ENCODE results near the gene CACNB4. TPM values are rescaled to one million over a fixed set of nuclear protein-coding genes. Genes with fewer than 3 reads are reported as not detected.
"Not testable (repeated sequence)": the region's sequence is repeated elsewhere in the genome, so short reads cannot be mapped to it uniquely, and the experiment has no call there.

The CACNB4 gene
- total RNA-seq, 1 donor from 2014 or later = 4.9 TPM

GRCh38 chr2:152126664-152127063, 27.8 kb upstream of the CACNB4 start:
- H3K4me3 ChIP-seq = no peak overlapping the region
- TF ChIP-seq POLR2A (IDR thresholded peaks at IDR 0.05) (no peak), POLR2AphosphoS5 (IDR thresholded peaks at IDR 0.05; ENCODE audit: insufficient read depth in 1 of 2, low read depth in 1 of 2) (no peak)
- TF ChIP-seq, protein P1, sequence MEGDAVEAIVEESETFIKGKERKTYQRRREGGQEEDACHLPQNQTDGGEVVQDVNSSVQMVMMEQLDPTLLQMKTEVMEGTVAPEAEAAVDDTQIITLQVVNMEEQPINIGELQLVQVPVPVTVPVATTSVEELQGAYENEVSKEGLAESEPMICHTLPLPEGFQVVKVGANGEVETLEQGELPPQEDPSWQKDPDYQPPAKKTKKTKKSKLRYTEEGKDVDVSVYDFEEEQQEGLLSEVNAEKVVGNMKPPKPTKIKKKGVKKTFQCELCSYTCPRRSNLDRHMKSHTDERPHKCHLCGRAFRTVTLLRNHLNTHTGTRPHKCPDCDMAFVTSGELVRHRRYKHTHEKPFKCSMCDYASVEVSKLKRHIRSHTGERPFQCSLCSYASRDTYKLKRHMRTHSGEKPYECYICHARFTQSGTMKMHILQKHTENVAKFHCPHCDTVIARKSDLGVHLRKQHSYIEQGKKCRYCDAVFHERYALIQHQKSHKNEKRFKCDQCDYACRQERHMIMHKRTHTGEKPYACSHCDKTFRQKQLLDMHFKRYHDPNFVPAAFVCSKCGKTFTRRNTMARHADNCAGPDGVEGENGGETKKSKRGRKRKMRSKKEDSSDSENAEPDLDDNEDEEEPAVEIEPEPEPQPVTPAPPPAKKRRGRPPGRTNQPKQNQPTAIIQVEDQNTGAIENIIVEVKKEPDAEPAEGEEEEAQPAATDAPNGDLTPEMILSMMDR (IDR thresholded peaks at IDR 0.05) = no peak
- no peaks in the 10 kb centered on the region for H3K9me3 ChIP-seq
- peaks cover 0 to 11% of the 10 kb centered on the region in 2 donors for H3K36me3 ChIP-seq
- no peaks in the 10 kb centered on the region for H3K27me3 ChIP-seq
- intact Hi-C loops (cut with DNase I) = no loop called here
- no peak overlapping the region for H3K27ac ChIP-seq
- no peak for DNase-seq (ENCODE audit: extremely low spot score in 2 of 2)
- no peaks in the 10 kb centered on the region for H3K4me1 ChIP-seq

DNA sequence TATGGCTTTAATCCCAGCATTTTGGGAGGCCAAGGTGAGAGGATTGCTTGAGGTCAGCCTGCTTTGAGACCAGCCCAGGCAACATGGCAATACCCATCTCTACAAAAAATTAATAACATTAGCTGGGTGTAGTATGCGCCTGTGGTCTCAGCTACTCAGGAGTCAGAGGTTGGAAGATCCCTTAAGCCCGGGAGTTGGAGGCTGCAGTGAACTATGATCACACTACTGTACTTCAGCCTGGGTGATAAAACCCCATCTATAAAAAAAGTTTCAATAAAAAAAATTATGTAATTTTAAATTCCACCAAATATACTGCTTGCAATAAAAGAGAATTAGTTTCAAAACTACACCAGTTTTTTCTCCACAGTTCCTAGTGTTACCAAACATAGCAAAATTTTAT, 23.3 kb upstream of the CACNB4 start:
- intact Hi-C loops (cut with DNase I) = no loop called here
- H3K4me3 ChIP-seq = no peak overlapping the region
- H3K4me1 ChIP-seq = no peaks in the 10 kb centered on the region
- no peaks in the 10 kb centered on the region for H3K27me3 ChIP-seq
- H3K36me3 ChIP-seq = peaks cover 0 to 16% of the 10 kb centered on the region in 2 donors
- no peak overlapping the region for H3K27ac ChIP-seq
- DNase-seq (ENCODE audit: extremely low spot score in 2 of 2) = no peak
- TF ChIP-seq POLR2A (IDR thresholded peaks at IDR 0.05) = no peak
- TF ChIP-seq, protein P1 (IDR thresholded peaks at IDR 0.05) = no peak
- TF ChIP-seq POLR2AphosphoS5 (IDR thresholded peaks at IDR 0.05; ENCODE audit: insufficient read depth in 1 of 2, low read depth in 1 of 2) = no peak
- H3K9me3 ChIP-seq = no peaks in the 10 kb centered on the region

- H3K27ac ChIP-seq = no peak overlapping the region
- DNase-seq (ENCODE audit: extremely low spot score in 2 of 2) = no peak
- intact Hi-C loops (cut with DNase I) = no loop called here
- no peak for TF ChIP-seq POLR2AphosphoS5 (IDR thresholded peaks at IDR 0.05; ENCODE audit: insufficient read depth in 1 of 2, low read depth in 1 of 2)
- TF ChIP-seq, protein P1 (IDR thresholded peaks at IDR 0.05) = no peak
- no peak for TF ChIP-seq POLR2A (IDR thresholded peaks at IDR 0.05)
- peaks cover 0 to 16% of the 10 kb centered on the region in 2 donors for H3K36me3 ChIP-seq
- H3K4me3 ChIP-seq = no peak overlapping the region
- no peaks in the 10 kb centered on the region for H3K27me3 ChIP-seq
- no peaks in the 10 kb centered on the region for H3K4me1 ChIP-seq
- no peaks in the 10 kb centered on the region for H3K9me3 ChIP-seq
Observed at GRCh38 chr2:152120430-152120829, 21.6 kb upstream of the CACNB4 start.

DNA sequence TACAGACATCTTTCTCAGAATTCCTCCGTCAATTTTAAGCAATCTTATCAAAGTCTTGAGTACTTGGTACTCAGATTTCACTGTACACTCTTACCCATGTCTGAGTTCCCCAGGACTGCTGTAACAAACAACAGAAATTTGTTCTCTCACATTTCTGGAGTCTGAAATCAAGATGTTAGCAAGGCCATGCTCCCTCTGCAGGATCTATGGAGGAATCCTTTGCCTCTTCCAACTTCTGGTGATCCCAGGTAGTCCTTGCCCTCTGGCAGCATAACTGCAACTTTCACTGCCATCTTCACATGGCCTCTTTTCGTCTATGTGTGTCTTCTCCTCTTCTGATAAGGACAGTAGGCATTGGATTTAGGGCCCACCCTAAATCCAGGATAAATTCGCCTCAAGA, 17.1 kb upstream of the CACNB4 start:
- no peak for DNase-seq (ENCODE audit: extremely low spot score in 2 of 2)
- no peak overlapping the region for H3K4me3 ChIP-seq
- no peaks in the 10 kb centered on the region for H3K27me3 ChIP-seq
- H3K27ac ChIP-seq = no peak overlapping the region
- H3K9me3 ChIP-seq = no peaks in the 10 kb centered on the region
- peaks cover 0 to 16% of the 10 kb centered on the region in 2 donors for H3K36me3 ChIP-seq
- no peaks in the 10 kb centered on the region for H3K4me1 ChIP-seq
- TF ChIP-seq POLR2AphosphoS5 (IDR thresholded peaks at IDR 0.05; ENCODE audit: insufficient read depth in 1 of 2, low read depth in 1 of 2) = no peak
- TF ChIP-seq POLR2A (IDR thresholded peaks at IDR 0.05) = no peak
- TF ChIP-seq, protein P1 (IDR thresholded peaks at IDR 0.05) = no peak
- intact Hi-C loops (cut with DNase I) = no loop called here

DNA sequence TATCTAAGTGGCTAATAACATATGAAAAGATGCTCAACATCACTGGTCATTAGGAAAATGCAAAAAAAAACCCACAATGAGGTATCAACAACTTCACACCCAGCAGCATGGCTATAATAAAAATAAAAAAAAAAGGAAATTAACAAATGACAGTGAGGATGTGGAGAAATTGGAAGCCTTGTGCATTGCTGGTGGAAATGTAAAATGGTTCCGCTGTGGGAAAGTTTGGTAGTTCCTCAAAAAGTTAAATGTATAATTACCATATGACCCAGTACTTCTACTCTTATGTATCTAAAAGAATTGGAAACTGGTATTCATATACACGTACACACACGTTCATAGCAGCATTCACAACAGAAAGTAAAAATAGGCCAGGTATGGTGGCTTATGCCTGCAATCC, 15.5 kb upstream of the CACNB4 start:
- Histone ChIP-seq H3K9me3 (no peaks in the 10 kb centered on the region), H3K4me1 (no peaks in the 10 kb centered on the region), H3K4me3 (no peak overlapping the region), H3K27ac (no peak overlapping the region), H3K36me3 (peaks cover 0 to 3% of the 10 kb centered on the region in 2 donors), H3K27me3 (no peaks in the 10 kb centered on the region)
- DNase-seq (ENCODE audit: extremely low spot score in 2 of 2) = no peak
- TF ChIP-seq, protein P1 (IDR thresholded peaks at IDR 0.05) = no peak
- TF ChIP-seq POLR2A (IDR thresholded peaks at IDR 0.05) (no peak), POLR2AphosphoS5 (IDR thresholded peaks at IDR 0.05; ENCODE audit: insufficient read depth in 1 of 2, low read depth in 1 of 2) (no peak)
- intact Hi-C loops (cut with DNase I) = no loop called here

DNA sequence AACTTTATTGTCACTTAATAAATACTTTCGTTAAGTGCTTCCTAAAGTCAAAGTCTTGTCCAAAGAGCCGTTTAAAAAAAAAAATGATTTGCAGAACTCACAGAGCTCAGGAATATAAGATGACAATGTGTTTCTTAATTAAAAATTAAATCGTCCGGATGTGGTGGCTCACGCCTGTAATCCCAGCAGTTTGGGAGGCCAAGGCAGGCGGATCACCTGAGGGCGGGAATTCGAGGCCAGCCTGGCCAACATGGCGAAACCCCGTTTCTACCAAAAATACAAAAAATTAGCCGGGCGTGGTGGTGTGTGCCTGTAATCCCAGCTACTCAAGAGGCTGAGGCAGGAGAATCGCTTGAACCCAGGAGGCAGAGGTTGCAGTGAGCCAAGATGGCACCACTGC, 8.3 kb upstream of the CACNB4 start:
- H3K27me3 ChIP-seq; intact Hi-C loops (cut with DNase I); H3K27ac ChIP-seq; H3K9me3 ChIP-seq; H3K4me1 ChIP-seq; H3K36me3 ChIP-seq; H3K4me3 ChIP-seq; DNase-seq (ENCODE audit: extremely low spot score in 2 of 2): not testable (repeated sequence)
